Epithelial cell of esophagus (primary cell): Measurements from ENCODE around the gene AVEN.

Experiments used
- DNase-seq: peaks from one replicate; pipeline ENCODE4 v3.0.0; 2010; ENCODE audit warnings: low read depth
- H3K4me3 ChIP-seq: 2 replicates; pipeline ENCODE4 v1.5.1; 2011; ENCODE audit warnings: mild to moderate bottlenecking, low read length, control low read depth
- TF ChIP-seq, protein P1 (sequence below): IDR thresholded peaks from 2 replicates; pipeline ENCODE4 v1.5.1; 2011; ENCODE audit warnings: low read depth, mild to moderate bottlenecking, low read length, control low read depth, inconsistent platforms; ENCODE audit not compliant: insufficient read depth; ENCODE audit errors: missing control alignments

Gene AVEN

GRCh38 chr15:33968224-33968623 is 70.8 kb downstream of the AVEN start, which contains the start of gene CHRM5:
CHRM5 (plus strand) TSS chr15:33968497; CDS start chr15:34062718, 94,221 bp downstream.
- TF ChIP-seq, protein P1, sequence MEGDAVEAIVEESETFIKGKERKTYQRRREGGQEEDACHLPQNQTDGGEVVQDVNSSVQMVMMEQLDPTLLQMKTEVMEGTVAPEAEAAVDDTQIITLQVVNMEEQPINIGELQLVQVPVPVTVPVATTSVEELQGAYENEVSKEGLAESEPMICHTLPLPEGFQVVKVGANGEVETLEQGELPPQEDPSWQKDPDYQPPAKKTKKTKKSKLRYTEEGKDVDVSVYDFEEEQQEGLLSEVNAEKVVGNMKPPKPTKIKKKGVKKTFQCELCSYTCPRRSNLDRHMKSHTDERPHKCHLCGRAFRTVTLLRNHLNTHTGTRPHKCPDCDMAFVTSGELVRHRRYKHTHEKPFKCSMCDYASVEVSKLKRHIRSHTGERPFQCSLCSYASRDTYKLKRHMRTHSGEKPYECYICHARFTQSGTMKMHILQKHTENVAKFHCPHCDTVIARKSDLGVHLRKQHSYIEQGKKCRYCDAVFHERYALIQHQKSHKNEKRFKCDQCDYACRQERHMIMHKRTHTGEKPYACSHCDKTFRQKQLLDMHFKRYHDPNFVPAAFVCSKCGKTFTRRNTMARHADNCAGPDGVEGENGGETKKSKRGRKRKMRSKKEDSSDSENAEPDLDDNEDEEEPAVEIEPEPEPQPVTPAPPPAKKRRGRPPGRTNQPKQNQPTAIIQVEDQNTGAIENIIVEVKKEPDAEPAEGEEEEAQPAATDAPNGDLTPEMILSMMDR: no peak
- no peak within 1 kb of the TSS for H3K4me3 ChIP-seq
- DNase-seq: no peak

DNA sequence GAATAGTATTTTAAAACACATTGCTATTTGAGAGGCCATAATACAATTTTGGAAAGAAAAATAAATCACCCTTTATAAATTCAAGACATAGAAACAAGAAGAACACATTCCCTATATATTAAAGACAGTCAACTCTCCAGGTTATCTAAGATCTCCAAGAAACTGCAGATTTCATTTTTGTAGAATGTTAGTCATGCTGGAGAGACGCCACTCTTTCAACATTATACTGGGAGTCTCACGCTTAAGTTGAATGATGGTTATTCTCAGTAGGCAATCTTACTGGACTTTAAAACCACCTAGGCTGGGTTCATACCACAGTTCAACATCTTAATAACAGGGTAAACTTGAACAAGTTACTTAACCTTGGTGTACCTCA is 74.4 kb downstream of the AVEN start:
- DNase-seq: no peak
- TF ChIP-seq, protein P1: no peak
- H3K4me3 ChIP-seq: no peak overlapping the region

GRCh38 chr15:33963831-33964664 is 75.0 kb downstream of the AVEN start:
- H3K4me3 ChIP-seq: no peak overlapping the region
- peak; percentile 56 for DNase-seq
- TF ChIP-seq, protein P1: peak; percentile 62

DNA sequence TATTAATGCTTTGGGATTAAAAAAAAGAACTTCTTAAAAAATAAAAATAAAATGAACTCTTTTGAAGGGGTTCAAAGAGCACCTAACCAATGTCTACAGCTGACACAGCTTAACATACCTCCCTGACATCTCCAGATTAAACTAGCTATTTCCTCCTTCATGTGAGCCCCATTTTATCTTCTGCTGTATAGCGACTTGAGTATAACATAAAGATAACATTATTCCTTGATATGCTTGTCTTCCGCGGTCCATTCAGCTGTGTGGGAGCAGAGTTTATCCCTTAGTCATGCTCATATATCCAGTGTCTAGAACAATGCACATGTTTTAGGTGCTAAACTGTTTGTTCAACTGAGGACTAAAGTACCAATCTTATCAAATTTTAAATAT is 78.5 kb downstream of the AVEN start:
- no peak overlapping the region for H3K4me3 ChIP-seq
- TF ChIP-seq, protein P1: no peak
- no peak for DNase-seq

DNA sequence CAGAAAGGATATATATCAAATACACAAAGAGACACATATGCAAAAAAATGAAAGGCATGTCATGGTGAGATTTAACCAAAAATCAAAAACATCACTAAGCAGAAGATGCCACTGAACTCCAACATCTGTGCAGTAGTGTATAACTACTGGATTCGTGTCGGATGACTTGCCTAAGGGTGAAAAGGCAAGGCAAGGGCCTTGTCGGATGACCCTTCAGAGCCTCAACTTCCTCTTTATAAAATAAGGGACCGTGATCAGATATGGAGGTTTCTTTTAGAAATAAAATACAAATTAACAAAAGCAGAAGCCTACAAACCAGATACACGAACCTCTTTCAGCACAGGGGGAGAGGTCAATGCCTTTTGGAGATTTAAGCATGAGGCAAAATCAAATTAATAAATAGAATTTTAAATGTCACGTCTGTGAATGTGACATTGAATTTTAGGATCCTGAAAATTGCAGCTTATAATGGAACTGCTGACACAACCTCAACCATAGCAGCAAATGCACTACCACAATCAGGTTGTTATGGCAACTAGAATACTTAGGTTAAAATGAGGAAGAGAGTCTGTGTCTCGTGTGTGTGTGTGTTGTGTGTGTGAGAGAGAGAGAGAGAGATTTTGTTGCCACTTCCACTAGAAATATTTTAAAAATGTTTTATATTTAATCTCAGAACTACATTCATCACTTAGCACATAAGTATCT is 79.0 kb downstream of the AVEN start:
- no peak overlapping the region for H3K4me3 ChIP-seq
- TF ChIP-seq, protein P1: no peak
- DNase-seq: no peak

DNA sequence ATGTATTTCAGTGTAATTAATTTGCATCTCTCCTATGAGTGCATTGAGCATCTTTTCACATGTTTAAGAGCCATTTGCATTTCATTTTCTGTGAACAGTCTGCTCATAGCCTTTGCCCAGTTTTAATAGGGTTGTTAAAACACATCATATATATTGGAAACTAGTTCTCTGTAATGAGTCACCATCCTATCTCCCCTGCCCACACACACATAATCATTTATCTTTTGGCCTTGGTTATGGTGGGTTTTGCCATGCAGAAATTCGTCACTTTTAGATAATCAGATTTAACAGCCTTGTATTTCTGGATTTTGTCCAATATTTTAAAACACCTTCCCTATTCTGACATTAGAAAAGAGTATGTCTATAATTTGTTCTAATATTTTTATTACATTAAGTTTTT is 82.6 kb downstream of the AVEN start:
- no peak for DNase-seq
- no peak overlapping the region for H3K4me3 ChIP-seq
- TF ChIP-seq, protein P1: no peak
